ENCODE results near the gene GPR42. TPM values are rescaled to one million over a fixed set of nuclear protein-coding genes. Genes with fewer than 3 reads are reported as not detected.
A peak's percentile ranks its signal among the peaks of the same experiment; 100 is the strongest.

The GPR42 gene
- total RNA-seq, 1 experiment from 2014 or later = not detected

DNA sequence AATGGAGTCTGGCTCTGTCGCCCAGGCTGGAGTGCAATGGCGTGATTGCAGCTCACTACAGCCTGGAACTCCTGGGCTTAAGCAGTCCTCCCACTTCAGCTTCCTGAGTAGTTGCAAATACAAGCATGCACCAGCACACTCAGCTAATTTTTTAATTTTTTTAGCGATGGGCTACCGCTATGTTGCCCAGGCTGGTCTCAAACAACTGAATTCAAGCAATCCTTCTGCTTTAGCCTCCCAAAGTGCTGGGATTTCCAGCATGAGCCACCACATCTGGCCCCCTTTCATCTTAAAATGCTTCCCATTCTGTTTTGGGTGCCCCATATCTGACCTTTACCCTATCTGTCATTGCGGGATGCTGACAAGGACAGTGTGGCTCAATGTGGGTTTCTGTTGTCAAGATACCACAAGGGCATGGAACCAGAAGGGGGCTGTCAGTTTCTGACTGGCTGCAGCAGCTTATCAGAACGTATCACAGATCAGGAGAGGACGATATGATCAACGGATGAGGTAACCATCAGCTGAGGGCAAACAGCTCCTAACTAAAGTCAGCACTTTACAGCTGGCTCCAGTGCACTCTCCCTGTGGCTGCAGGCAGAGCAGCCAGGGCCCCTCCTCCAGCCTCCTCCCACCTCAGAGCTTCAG lies 32.4 kb downstream of the GPR42 start:
- intact Hi-C loops (cut with micrococcal nuclease; ENCODE audit: unreplicated experiment) = no loop called here
- H3K36me3 Mint-ChIP-seq (ENCODE audit: insufficient read depth, unreplicated experiment) = peaks cover 9% of the 10 kb centered on the region
- Histone ChIP-seq H3K36me3 (ENCODE audit: control insufficient read depth, insufficient read depth, low read length) (no peaks in the 10 kb centered on the region), H3K9me3 (no peaks in the 10 kb centered on the region), H3K27me3 (replicated peaks; ENCODE audit: control insufficient read depth, insufficient read depth, low read length) (no peaks in the 10 kb centered on the region), H3K4me1 (peaks cover 13% of the 10 kb centered on the region), H3K4me3 (ENCODE audit: low read depth, low read length) (no peak overlapping the region)
- ChIA-PET POLR2A (no interaction called here), CTCF (interaction anchor here (0.6 kb wide), 1 partner anchor 1008 kb away, joined by 3 read pairs; no protein-coding TSS in a partner anchor)
- DNase-seq = no peak
- TF ChIP-seq CTCF (IDR thresholded peaks at IDR 0.05; ENCODE audit: insufficient read depth in 1 of 2, low read depth in 1 of 2, low read length in 1 of 2, severe bottlenecking in 1 of 2, unreplicated experiment in 1 of 2) = no peak
- no peak overlapping the region for H3K4me3 Mint-ChIP-seq (ENCODE audit: unreplicated experiment)
- H3K4me1 Mint-ChIP-seq (ENCODE audit: low read depth, unreplicated experiment) = peaks cover 13% of the 10 kb centered on the region
- no peak overlapping the region for H3K27ac Mint-ChIP-seq (ENCODE audit: unreplicated experiment)
- BruUV-seq (replicated peaks) = no TSS peak
- H3K27me3 Mint-ChIP-seq (ENCODE audit: insufficient read depth, unreplicated experiment) = no peaks in the 10 kb centered on the region
- peaks cover 22% of the 10 kb centered on the region for H3K9me3 Mint-ChIP-seq (ENCODE audit: unreplicated experiment)

- CTCF ChIA-PET = interaction anchor here (0.9 kb wide), 1 partner anchor 22 kb away, joined by 3 read pairs; no protein-coding TSS in a partner anchor
- no peaks in the 10 kb centered on the region for H3K27me3 Mint-ChIP-seq (ENCODE audit: insufficient read depth, unreplicated experiment)
Measured at GRCh38 chr19:35404879-35405622, 34.2 kb downstream of the GPR42 start.

DNA sequence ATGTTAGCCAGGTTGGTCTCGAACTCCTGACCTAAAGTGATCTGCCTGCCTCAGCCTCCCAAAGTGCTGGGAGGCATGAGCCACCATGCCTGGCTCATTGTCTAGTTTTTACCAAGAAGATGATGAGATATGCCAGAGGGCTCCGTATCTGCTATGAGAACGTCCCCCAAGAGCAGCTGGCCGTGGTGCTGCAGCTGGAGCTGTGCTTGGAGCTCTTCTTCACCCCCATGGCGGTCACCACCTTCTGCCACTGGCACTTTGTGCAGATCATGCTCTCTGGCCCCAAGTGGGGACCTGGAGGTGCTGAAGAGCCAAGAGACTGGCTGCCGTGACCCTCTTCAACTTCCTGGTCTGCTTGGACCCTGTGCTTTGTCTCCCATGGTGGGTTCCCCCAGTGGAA lies 36.8 kb downstream of the GPR42 start:
- H3K4me3 ChIP-seq (ENCODE audit: low read depth, low read length) = no peak overlapping the region
- intact Hi-C loops (cut with micrococcal nuclease; ENCODE audit: unreplicated experiment) = no loop called here
- Mint-ChIP-seq H3K9me3 (ENCODE audit: unreplicated experiment) (peaks cover 32% of the 10 kb centered on the region), H3K27ac (ENCODE audit: unreplicated experiment) (no peak overlapping the region), H3K36me3 (ENCODE audit: insufficient read depth, unreplicated experiment) (peaks cover 9% of the 10 kb centered on the region), H3K27me3 (ENCODE audit: insufficient read depth, unreplicated experiment) (no peaks in the 10 kb centered on the region), H3K4me3 (ENCODE audit: unreplicated experiment) (no peak overlapping the region), H3K4me1 (ENCODE audit: low read depth, unreplicated experiment) (peaks cover 19% of the 10 kb centered on the region)
- no peaks in the 10 kb centered on the region for H3K27me3 ChIP-seq (replicated peaks; ENCODE audit: control insufficient read depth, insufficient read depth, low read length)
- H3K4me1 ChIP-seq = peaks cover 13% of the 10 kb centered on the region
- ChIA-PET POLR2A (no interaction called here), CTCF (no interaction called here)
- no peak for TF ChIP-seq CTCF (IDR thresholded peaks at IDR 0.05; ENCODE audit: insufficient read depth in 1 of 2, low read depth in 1 of 2, low read length in 1 of 2, severe bottlenecking in 1 of 2, unreplicated experiment in 1 of 2)
- no TSS peak for BruUV-seq (replicated peaks)
- DNase-seq = no peak
- H3K9me3 ChIP-seq = no peaks in the 10 kb centered on the region; the same call in 1 of the 2 replicates
- H3K36me3 ChIP-seq (ENCODE audit: control insufficient read depth, insufficient read depth, low read length) = no peaks in the 10 kb centered on the region

More at GRCh38 chr19:35404879-35405622, 34.2 kb downstream of the GPR42 start:
- H3K36me3 Mint-ChIP-seq (ENCODE audit: insufficient read depth, unreplicated experiment) = peaks cover 9% of the 10 kb centered on the region
- Histone ChIP-seq H3K9me3 (no peaks in the 10 kb centered on the region), H3K4me1 (peaks cover 13% of the 10 kb centered on the region), H3K36me3 (ENCODE audit: control insufficient read depth, insufficient read depth, low read length) (no peaks in the 10 kb centered on the region), H3K27me3 (replicated peaks; ENCODE audit: control insufficient read depth, insufficient read depth, low read length) (no peaks in the 10 kb centered on the region), H3K4me3 (ENCODE audit: low read depth, low read length) (no peak overlapping the region)
- no peak for TF ChIP-seq CTCF (IDR thresholded peaks at IDR 0.05; ENCODE audit: insufficient read depth in 1 of 2, low read depth in 1 of 2, low read length in 1 of 2, severe bottlenecking in 1 of 2, unreplicated experiment in 1 of 2)
- no peak overlapping the region for H3K4me3 Mint-ChIP-seq (ENCODE audit: unreplicated experiment)
- intact Hi-C loops (cut with micrococcal nuclease; ENCODE audit: unreplicated experiment) = no loop called here
- peak; percentile 57 to 73 for DNase-seq
- no TSS peak for BruUV-seq (replicated peaks)
- H3K4me1 Mint-ChIP-seq (ENCODE audit: low read depth, unreplicated experiment) = peaks cover 19% of the 10 kb centered on the region
- peak overlapping the region; percentile 95 for H3K27ac Mint-ChIP-seq (ENCODE audit: unreplicated experiment)
- POLR2A ChIA-PET = no interaction called here
- peaks cover 22% of the 10 kb centered on the region for H3K9me3 Mint-ChIP-seq (ENCODE audit: unreplicated experiment)

Data from Caco-2 (cell line).